Glomerular endothelial cell (primary cell): ENCODE results near the gene ZFP82. TPM values are rescaled to one million over a fixed set of nuclear protein-coding genes. Genes with fewer than 3 reads are reported as not detected.

ENCODE experiments used
- DNase-seq: peaks from one replicate; pipeline ENCODE4 v3.0.0-alpha.2; 2011; ENCODE audit warnings: low read depth, low spot score; ENCODE audit errors: extremely low read depth
- total RNA-seq: library from RNA; depleted of rRNA; stranded (reverse); fragments of >200 nt; gene quantifications from 2 replicates; pipeline ENCODE4 v1.2.3, GENCODE V29; 2015

Gene ZFP82
- total RNA-seq: 3.5 and 4.7 TPM in 2 replicates

GRCh38 chr19:36418287-36419001, at the start of gene ZFP82:
ZFP82 (minus strand) TSS chr19:36418644; CDS start chr19:36409789, 8,855 bp downstream.
- no peak for DNase-seq

- no peak for DNase-seq
These were observed 41.6 kb upstream of the ZFP82 start for GRCh38 chr19:36460046-36460445.

GRCh38 chr19:36456831-36457230, 38.4 kb upstream of the ZFP82 start:
- no peak for DNase-seq

GRCh38 chr19:36449059-36449670, 30.7 kb upstream of the ZFP82 start:
- no peak for DNase-seq

GRCh38 chr19:36441339-36441738, 22.9 kb upstream of the ZFP82 start:
- DNase-seq: no peak

GRCh38 chr19:36436531-36436930, 18.1 kb upstream of the ZFP82 start:
- no peak for DNase-seq

GRCh38 chr19:36423925-36424324, 5.5 kb upstream of the ZFP82 start:
- DNase-seq: no peak

- DNase-seq: no peak
These were observed 3.5 kb upstream of the ZFP82 start for GRCh38 chr19:36421749-36422481.

GRCh38 chr19:36420961-36421748, 2.7 kb upstream of the ZFP82 start:
- DNase-seq: no peak

GRCh38 chr19:36417752-36418286, 625 bp downstream of the ZFP82 start:
- no peak for DNase-seq

- no peak for DNase-seq
These were observed 8.6 kb downstream of the ZFP82 start for GRCh38 chr19:36409841-36410240.

- no peak for DNase-seq
These were observed 10.3 kb downstream of the ZFP82 start for GRCh38 chr19:36408101-36408500.

- no peak for DNase-seq
These were observed 13.9 kb downstream of the ZFP82 start for GRCh38 chr19:36404498-36404897.

GRCh38 chr19:36401475-36401874, 17.0 kb downstream of the ZFP82 start:
- no peak for DNase-seq

GRCh38 chr19:36398571-36398970, 19.9 kb downstream of the ZFP82 start:
- no peak for DNase-seq

- DNase-seq: no peak
These were observed 25.3 kb downstream of the ZFP82 start for GRCh38 chr19:36392916-36393673.

- no peak for DNase-seq
These were observed 39.0 kb downstream of the ZFP82 start for GRCh38 chr19:36379510-36379819.

- DNase-seq: peak; percentile 61
These were observed 39.6 kb downstream of the ZFP82 start, which contains the start of gene ZFP14 for GRCh38 chr19:36378625-36379509. ZFP14 (minus strand) TSS chr19:36379201; CDS start chr19:36367892, 11,309 bp downstream.

GRCh38 chr19:36377541-36378178, 40.8 kb downstream of the ZFP82 start:
- DNase-seq: no peak
